ENCODE data around the gene EYS.

The EYS gene

DNA sequence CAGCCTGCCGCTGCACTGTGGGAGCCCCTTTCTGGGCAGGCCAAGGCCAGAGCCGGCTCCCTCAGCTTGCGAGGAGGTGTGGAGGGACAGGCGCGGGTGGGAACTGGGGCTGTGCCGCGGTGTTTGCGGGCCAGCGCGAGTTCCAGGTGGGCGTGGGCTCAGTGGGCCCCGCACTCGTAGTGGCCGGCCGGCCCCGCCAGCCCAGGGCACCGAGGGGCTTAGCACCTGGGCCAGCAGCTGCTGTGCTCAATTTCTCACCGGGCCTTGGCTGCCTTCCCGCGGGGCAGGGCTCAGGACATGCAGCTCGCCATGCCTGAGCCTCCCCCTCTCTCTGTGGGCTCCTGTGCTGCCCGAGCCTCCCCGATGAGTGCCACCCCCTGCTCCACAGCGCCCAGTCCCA is 1683.3 kb downstream of the EYS start:
- no peak for TF ChIP-seq CTCF (IDR thresholded peaks at IDR 0.05; ENCODE audit: low read depth, low read length)
- H3K4me3 ChIP-seq (ENCODE audit: low read depth, low read length) = no peak overlapping the region

- no peak for TF ChIP-seq CTCF (IDR thresholded peaks at IDR 0.05; ENCODE audit: low read depth, low read length)
- no peak overlapping the region for H3K4me3 ChIP-seq (ENCODE audit: low read depth, low read length)
These were observed 1692.4 kb downstream of the EYS start for GRCh38 chr6:64014595-64014994.

GRCh38 chr6:64013011-64013410 is 1694.0 kb downstream of the EYS start:
- no peak overlapping the region for H3K4me3 ChIP-seq (ENCODE audit: low read depth, low read length)
- no peak for TF ChIP-seq CTCF (IDR thresholded peaks at IDR 0.05; ENCODE audit: low read depth, low read length)

DNA sequence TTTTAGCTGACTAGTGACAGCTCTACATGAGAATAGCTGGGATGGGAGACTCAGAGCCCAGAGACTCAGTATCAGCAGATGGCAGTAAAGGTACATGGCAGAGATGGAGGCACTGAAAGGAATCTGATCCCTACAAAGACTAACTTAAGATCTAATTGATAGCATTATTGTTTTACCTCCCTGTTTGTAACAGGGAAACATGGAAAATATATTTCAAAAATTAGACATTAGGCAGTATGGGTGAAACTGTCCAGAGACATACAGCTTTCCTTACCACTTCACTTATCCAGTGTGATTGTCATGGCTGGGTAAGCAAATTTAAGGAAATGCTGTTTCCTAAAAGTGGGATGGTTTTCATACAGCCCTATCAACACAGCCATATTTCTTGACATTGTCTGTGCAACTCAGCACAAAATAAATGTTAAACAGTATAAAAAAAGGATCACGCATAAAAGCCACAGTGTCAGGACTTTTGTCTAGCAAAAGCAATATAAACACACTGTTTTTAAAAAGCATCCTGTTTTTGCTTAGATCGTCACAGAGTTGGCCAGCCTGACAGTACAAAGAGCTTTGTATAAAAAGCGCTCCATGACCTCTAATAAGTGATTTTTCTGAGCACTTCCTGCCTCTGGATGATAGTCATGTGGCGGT is 1694.5 kb downstream of the EYS start:
- no peak overlapping the region for H3K4me3 ChIP-seq (ENCODE audit: low read depth, low read length)
- TF ChIP-seq CTCF (IDR thresholded peaks at IDR 0.05; ENCODE audit: low read depth, low read length) = peak; percentile 93

DNA sequence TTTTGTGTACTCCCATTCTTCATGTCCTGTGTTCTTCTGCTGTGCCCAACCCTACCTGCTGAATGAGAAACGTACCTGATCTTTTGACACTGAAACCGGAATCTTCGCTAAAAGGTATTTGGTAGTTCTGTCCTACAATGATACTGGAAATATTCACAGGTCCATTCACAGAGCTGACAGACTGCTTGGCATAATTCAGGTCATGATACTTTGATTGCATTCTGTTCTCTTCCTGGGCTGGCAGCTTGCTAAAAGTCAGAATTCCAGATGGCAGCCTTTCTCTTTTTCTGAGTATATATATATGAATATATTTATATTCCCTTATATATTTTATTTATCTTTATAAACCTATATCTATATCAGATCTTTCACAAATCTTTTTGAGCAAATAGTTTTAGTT is 1696.4 kb downstream of the EYS start:
- no peak overlapping the region for H3K4me3 ChIP-seq (ENCODE audit: low read depth, low read length)
- TF ChIP-seq CTCF (IDR thresholded peaks at IDR 0.05; ENCODE audit: low read depth, low read length) = no peak

DNA sequence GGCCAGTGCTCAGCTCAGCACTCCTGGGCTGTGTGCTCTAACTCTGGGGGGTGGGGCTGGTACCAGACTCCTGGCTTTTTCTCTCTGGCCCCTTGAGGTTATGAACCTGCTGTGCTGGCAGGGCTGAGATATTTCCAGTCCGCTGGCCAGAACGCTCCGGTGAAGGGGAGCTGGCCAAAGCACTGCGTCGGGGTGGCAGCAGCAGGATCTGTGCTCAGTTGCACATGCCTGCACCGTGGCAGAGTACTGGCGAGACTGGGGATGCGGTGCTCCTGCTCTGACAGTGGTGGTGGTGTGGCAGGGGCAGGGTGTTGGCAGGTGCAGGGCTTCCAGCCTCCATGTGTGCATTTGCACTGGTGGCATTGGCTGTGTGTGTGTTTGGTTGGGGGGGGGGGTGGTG is 1697.0 kb downstream of the EYS start:
- no peak for TF ChIP-seq CTCF (IDR thresholded peaks at IDR 0.05; ENCODE audit: low read depth, low read length)
- H3K4me3 ChIP-seq (ENCODE audit: low read depth, low read length) = no peak overlapping the region

DNA sequence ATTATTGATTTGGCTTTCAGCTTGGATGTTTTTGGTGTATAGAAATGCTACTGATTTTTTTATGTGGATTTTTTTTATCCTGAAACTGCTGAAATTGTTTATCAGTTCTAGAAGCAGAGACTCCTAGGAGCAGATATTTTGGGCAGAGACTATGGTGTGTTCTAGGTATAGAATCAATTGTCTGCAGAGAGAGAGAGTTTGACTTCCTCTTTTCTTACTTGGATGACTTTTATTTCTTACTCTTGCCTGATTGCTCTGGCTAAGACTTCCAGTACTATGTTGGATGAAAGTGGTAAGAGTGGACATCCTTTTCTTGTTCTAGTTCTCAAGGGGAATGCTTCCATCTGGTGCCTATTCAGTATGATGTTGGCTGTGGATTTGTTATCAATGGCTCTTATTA is 1700.8 kb downstream of the EYS start:
- no peak for TF ChIP-seq CTCF (IDR thresholded peaks at IDR 0.05; ENCODE audit: low read depth, low read length)
- no peak overlapping the region for H3K4me3 ChIP-seq (ENCODE audit: low read depth, low read length)
